Activated naive CD8-positive, alpha-beta T cell treated with anti-CD3 and anti-CD28 coated beads, Interleukin-2, amount 50 U/mL, for 24 hours (primary cell): ENCODE measurements around the gene FANCM.
A peak's percentile ranks its signal among the peaks of the same experiment; 100 is the strongest.
"Not testable (repeated sequence)": the region's sequence is repeated elsewhere in the genome, so short reads cannot be mapped to it uniquely, and the experiment has no call there.

Experiments
- ATAC-seq: fragments of 150-1000 bp; cut with Tn5 transposase; one replicate; pipeline ENCODE4 v1.10.0; 2021
- DNase-seq: peaks from one replicate; pipeline ENCODE4 v3.0.0; 2021
- H3K27ac Mint-ChIP-seq: one replicate; pipeline ENCODE4 v1.8.0; 2021; ENCODE audit warnings: mild to moderate bottlenecking, mixed read lengths
- H3K27me3 Mint-ChIP-seq: one replicate; pipeline ENCODE4 v1.8.0; 2021; ENCODE audit warnings: mixed read lengths
- H3K36me3 Mint-ChIP-seq: one replicate; pipeline ENCODE4 v1.8.0; 2021; ENCODE audit warnings: low read depth, mixed read lengths
- H3K4me1 Mint-ChIP-seq: one replicate; pipeline ENCODE4 v1.8.0; 2021; ENCODE audit warnings: mixed read lengths
- H3K4me3 Mint-ChIP-seq: one replicate; pipeline ENCODE4 v1.8.0; 2021; ENCODE audit warnings: mild to moderate bottlenecking, moderate library complexity, mixed read lengths
- H3K9me3 Mint-ChIP-seq: one replicate; pipeline ENCODE4 v1.8.0; 2021; ENCODE audit warnings: mixed read lengths

FANCM gene

GRCh38 chr14:45181806-45182205 is 46.1 kb downstream of the FANCM start:
- Mint-ChIP-seq H3K4me3 (no peak overlapping the region), H3K36me3 (peaks cover 21% of the 10 kb centered on the region), H3K27ac (no peak overlapping the region), H3K27me3 (no peaks in the 10 kb centered on the region), H3K9me3 (no peaks in the 10 kb centered on the region), H3K4me1 (no peaks in the 10 kb centered on the region)
- ATAC-seq (no peak), DNase-seq (no peak)

- H3K27ac Mint-ChIP-seq: no peak overlapping the region
- H3K36me3 Mint-ChIP-seq: peaks cover 29% of the 10 kb centered on the region
- H3K27me3 Mint-ChIP-seq: no peaks in the 10 kb centered on the region
- DNase-seq: no peak
- no peaks in the 10 kb centered on the region for H3K4me1 Mint-ChIP-seq
- no peaks in the 10 kb centered on the region for H3K9me3 Mint-ChIP-seq
- no peak for ATAC-seq
- no peak overlapping the region for H3K4me3 Mint-ChIP-seq
These were observed 49.5 kb downstream of the FANCM start for GRCh38 chr14:45185100-45185814.

GRCh38 chr14:45194964-45195363 is 59.2 kb downstream of the FANCM start:
- Mint-ChIP-seq H3K9me3 (no peaks in the 10 kb centered on the region), H3K36me3 (peaks cover 13% of the 10 kb centered on the region), H3K4me3 (no peak overlapping the region), H3K27ac (no peak overlapping the region), H3K4me1 (peaks cover 7% of the 10 kb centered on the region), H3K27me3 (no peaks in the 10 kb centered on the region)
- DNase-seq (no peak), ATAC-seq (no peak)

GRCh38 chr14:45198551-45198950 is 62.8 kb downstream of the FANCM start:
- Mint-ChIP-seq H3K36me3 (peaks cover 26% of the 10 kb centered on the region), H3K27me3 (no peaks in the 10 kb centered on the region), H3K4me1 (peaks cover 10% of the 10 kb centered on the region), H3K9me3 (no peaks in the 10 kb centered on the region), H3K4me3 (no peak overlapping the region), H3K27ac (no peak overlapping the region)
- ATAC-seq (no peak), DNase-seq (no peak)

GRCh38 chr14:45199230-45199629 is 63.5 kb downstream of the FANCM start:
- ATAC-seq (no peak), DNase-seq (no peak)
- H3K9me3 Mint-ChIP-seq: no peaks in the 10 kb centered on the region
- peaks cover 10% of the 10 kb centered on the region for H3K4me1 Mint-ChIP-seq
- H3K36me3 Mint-ChIP-seq: peaks cover 27% of the 10 kb centered on the region
- no peaks in the 10 kb centered on the region for H3K27me3 Mint-ChIP-seq
- H3K27ac Mint-ChIP-seq: no peak overlapping the region
- no peak overlapping the region for H3K4me3 Mint-ChIP-seq

GRCh38 chr14:45201905-45202304 is 66.2 kb downstream of the FANCM start:
- Mint-ChIP-seq H3K27ac (no peak overlapping the region), H3K9me3 (no peaks in the 10 kb centered on the region), H3K4me3 (no peak overlapping the region), H3K4me1 (peaks cover 3% of the 10 kb centered on the region), H3K27me3 (no peaks in the 10 kb centered on the region), H3K36me3 (peaks cover 34% of the 10 kb centered on the region)
- ATAC-seq (peak; percentile 75), DNase-seq (peak; percentile 4)

- no peaks in the 10 kb centered on the region for H3K9me3 Mint-ChIP-seq
- H3K36me3 Mint-ChIP-seq: peaks cover 43% of the 10 kb centered on the region
- no peaks in the 10 kb centered on the region for H3K27me3 Mint-ChIP-seq
- no peak for DNase-seq
- H3K4me3 Mint-ChIP-seq: no peak overlapping the region
- H3K4me1 Mint-ChIP-seq: peaks cover 3% of the 10 kb centered on the region
- H3K27ac Mint-ChIP-seq: no peak overlapping the region
- no peak for ATAC-seq
These were observed 68.5 kb downstream of the FANCM start for GRCh38 chr14:45204241-45204640.

GRCh38 chr14:45210159-45210558 is 74.4 kb downstream of the FANCM start:
- no peaks in the 10 kb centered on the region for H3K9me3 Mint-ChIP-seq
- no peak for DNase-seq
- H3K4me1 Mint-ChIP-seq: no peaks in the 10 kb centered on the region
- H3K27me3 Mint-ChIP-seq: no peaks in the 10 kb centered on the region
- no peak overlapping the region for H3K27ac Mint-ChIP-seq
- no peak for ATAC-seq
- H3K36me3 Mint-ChIP-seq: peaks cover 57% of the 10 kb centered on the region
- H3K4me3 Mint-ChIP-seq: no peak overlapping the region

GRCh38 chr14:45211295-45211694 is 75.6 kb downstream of the FANCM start:
- H3K36me3 Mint-ChIP-seq: peaks cover 51% of the 10 kb centered on the region
- DNase-seq (no peak), ATAC-seq (no peak)
- no peak overlapping the region for H3K27ac Mint-ChIP-seq
- no peaks in the 10 kb centered on the region for H3K9me3 Mint-ChIP-seq
- no peak overlapping the region for H3K4me3 Mint-ChIP-seq
- no peaks in the 10 kb centered on the region for H3K27me3 Mint-ChIP-seq
- H3K4me1 Mint-ChIP-seq: no peaks in the 10 kb centered on the region

- H3K9me3 Mint-ChIP-seq: no peaks in the 10 kb centered on the region
- no peak for DNase-seq
- peaks cover 51% of the 10 kb centered on the region for H3K36me3 Mint-ChIP-seq
- no peak overlapping the region for H3K27ac Mint-ChIP-seq
- H3K27me3 Mint-ChIP-seq: no peaks in the 10 kb centered on the region
- H3K4me1 Mint-ChIP-seq: no peaks in the 10 kb centered on the region
- H3K4me3 Mint-ChIP-seq: no peak overlapping the region
- no peak for ATAC-seq
These were observed 76.5 kb downstream of the FANCM start for GRCh38 chr14:45212231-45212630.

- peaks cover 56% of the 10 kb centered on the region for H3K36me3 Mint-ChIP-seq
- not testable (repeated sequence) for ATAC-seq, DNase-seq, H3K4me1 Mint-ChIP-seq, H3K27ac Mint-ChIP-seq, H3K9me3 Mint-ChIP-seq, H3K4me3 Mint-ChIP-seq, H3K27me3 Mint-ChIP-seq
These were observed 78.0 kb downstream of the FANCM start for GRCh38 chr14:45213716-45214115.

GRCh38 chr14:45214341-45214740 is 78.6 kb downstream of the FANCM start:
- not testable (repeated sequence) for H3K9me3 Mint-ChIP-seq, DNase-seq, ATAC-seq, H3K27me3 Mint-ChIP-seq, H3K4me3 Mint-ChIP-seq, H3K27ac Mint-ChIP-seq, H3K4me1 Mint-ChIP-seq
- H3K36me3 Mint-ChIP-seq: peaks cover 60% of the 10 kb centered on the region

GRCh38 chr14:45222485-45223262 is 86.9 kb downstream of the FANCM start:
- H3K27me3 Mint-ChIP-seq: no peaks in the 10 kb centered on the region
- H3K36me3 Mint-ChIP-seq: peaks cover 63% of the 10 kb centered on the region
- H3K27ac Mint-ChIP-seq: no peak overlapping the region
- no peak overlapping the region for H3K4me3 Mint-ChIP-seq
- H3K4me1 Mint-ChIP-seq: peaks cover 2% of the 10 kb centered on the region
- H3K9me3 Mint-ChIP-seq: no peaks in the 10 kb centered on the region
- DNase-seq (no peak), ATAC-seq (no peak)

GRCh38 chr14:45227566-45227965 is 91.8 kb downstream of the FANCM start:
- DNase-seq (no peak), ATAC-seq (no peak)
- H3K9me3 Mint-ChIP-seq: no peaks in the 10 kb centered on the region
- no peak overlapping the region for H3K27ac Mint-ChIP-seq
- peaks cover 70% of the 10 kb centered on the region for H3K36me3 Mint-ChIP-seq
- no peaks in the 10 kb centered on the region for H3K27me3 Mint-ChIP-seq
- no peak overlapping the region for H3K4me3 Mint-ChIP-seq
- peaks cover 2% of the 10 kb centered on the region for H3K4me1 Mint-ChIP-seq

GRCh38 chr14:45238988-45239387 is 103.3 kb downstream of the FANCM start:
- Mint-ChIP-seq H3K4me1 (no peaks in the 10 kb centered on the region), H3K27ac (no peak overlapping the region), H3K9me3 (no peaks in the 10 kb centered on the region), H3K4me3 (no peak overlapping the region), H3K36me3 (peaks cover 32% of the 10 kb centered on the region), H3K27me3 (no peaks in the 10 kb centered on the region)
- DNase-seq: no peak
- ATAC-seq: no peak
